HEK293T (cell line): ENCODE measurements around the gene YOD1.

Experiments used
- NFRKB ChIP-seq: fragments of 450-650 bp; IDR thresholded peaks from 2 replicates; pipeline ENCODE4 v1.6.1; 2016; ENCODE audit warnings: mild to moderate bottlenecking, moderate library complexity
- SUZ12 ChIP-seq: fragments of 450-650 bp; IDR thresholded peaks from 2 replicates; pipeline ENCODE4 v1.6.1; 2016; ENCODE audit warnings: mild to moderate bottlenecking

DNA sequence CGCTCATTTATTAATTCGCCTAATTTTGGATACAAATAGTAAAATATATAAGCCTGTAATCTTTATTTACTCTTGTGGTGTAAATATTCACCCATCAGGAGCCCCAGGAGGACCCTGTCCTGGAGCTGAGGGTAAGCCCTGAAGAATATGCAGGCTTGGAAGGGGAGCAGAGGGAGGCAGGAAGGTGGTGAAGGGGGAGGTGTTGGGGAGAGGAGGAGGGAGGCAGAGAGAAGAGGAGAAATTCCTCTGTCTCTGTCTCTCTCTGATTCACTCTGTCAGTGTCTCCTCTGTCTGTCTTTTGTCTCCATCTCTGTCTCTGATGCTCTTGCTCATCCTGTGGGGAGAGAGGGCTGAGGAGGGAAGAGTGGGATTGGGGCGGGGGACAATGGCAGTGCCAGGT lies 34.9 kb upstream of the YOD1 start:
- TF ChIP-seq NFRKB (no peak), SUZ12 (no peak)
